IPS DF 6.9 (cell line): Measurements from ENCODE around the gene DNASE2.
"Not testable (repeated sequence)": the region's sequence is repeated elsewhere in the genome, so short reads cannot be mapped to it uniquely, and the experiment has no call there.

Source experiments
- DNase-seq: peaks from one replicate; pipeline ENCODE4 v3.0.0-alpha.2; 2013; ENCODE audit warnings: low read depth, low spot score
- H3K27ac ChIP-seq: one replicate; pipeline ENCODE4 v1.5.1; 2013; ENCODE audit warnings: low read length, control low read depth
- H3K27me3 ChIP-seq: 2 replicates; pipeline ENCODE4 v1.6.1; 2013; ENCODE audit warnings: mild to moderate bottlenecking, low read length; ENCODE audit not compliant: control insufficient read depth, insufficient read depth
- H3K36me3 ChIP-seq: 2 replicates; pipeline ENCODE4 v1.6.1; 2013; ENCODE audit warnings: low read length; ENCODE audit not compliant: control insufficient read depth, insufficient read depth
- H3K4me1 ChIP-seq: 2 replicates; pipeline ENCODE4 v1.6.1; 2013; ENCODE audit warnings: low read length; ENCODE audit not compliant: control insufficient read depth, insufficient read depth
- H3K4me3 ChIP-seq: 2 replicates; pipeline ENCODE4 v1.5.1; 2013; ENCODE audit warnings: mild to moderate bottlenecking, low read length
- H3K9me3 ChIP-seq: 2 replicates; pipeline ENCODE4 v1.6.1; 2013; ENCODE audit warnings: low read length, inconsistent platforms; ENCODE audit not compliant: control insufficient read depth, insufficient read depth
- WGBS: extraction: QIAGEN DNeasy Blood & Tissue Kit; methylation state at CpG from one replicate; pipeline ENCODE4 v1.1.7; 2013; ENCODE audit warnings: mixed read lengths, missing lambda C conversion rate; ENCODE audit not compliant: insufficient read length, insufficient coverage; 5-methylcytosine and 5-hydroxymethylcytosine counted together

DNASE2 gene

DNA sequence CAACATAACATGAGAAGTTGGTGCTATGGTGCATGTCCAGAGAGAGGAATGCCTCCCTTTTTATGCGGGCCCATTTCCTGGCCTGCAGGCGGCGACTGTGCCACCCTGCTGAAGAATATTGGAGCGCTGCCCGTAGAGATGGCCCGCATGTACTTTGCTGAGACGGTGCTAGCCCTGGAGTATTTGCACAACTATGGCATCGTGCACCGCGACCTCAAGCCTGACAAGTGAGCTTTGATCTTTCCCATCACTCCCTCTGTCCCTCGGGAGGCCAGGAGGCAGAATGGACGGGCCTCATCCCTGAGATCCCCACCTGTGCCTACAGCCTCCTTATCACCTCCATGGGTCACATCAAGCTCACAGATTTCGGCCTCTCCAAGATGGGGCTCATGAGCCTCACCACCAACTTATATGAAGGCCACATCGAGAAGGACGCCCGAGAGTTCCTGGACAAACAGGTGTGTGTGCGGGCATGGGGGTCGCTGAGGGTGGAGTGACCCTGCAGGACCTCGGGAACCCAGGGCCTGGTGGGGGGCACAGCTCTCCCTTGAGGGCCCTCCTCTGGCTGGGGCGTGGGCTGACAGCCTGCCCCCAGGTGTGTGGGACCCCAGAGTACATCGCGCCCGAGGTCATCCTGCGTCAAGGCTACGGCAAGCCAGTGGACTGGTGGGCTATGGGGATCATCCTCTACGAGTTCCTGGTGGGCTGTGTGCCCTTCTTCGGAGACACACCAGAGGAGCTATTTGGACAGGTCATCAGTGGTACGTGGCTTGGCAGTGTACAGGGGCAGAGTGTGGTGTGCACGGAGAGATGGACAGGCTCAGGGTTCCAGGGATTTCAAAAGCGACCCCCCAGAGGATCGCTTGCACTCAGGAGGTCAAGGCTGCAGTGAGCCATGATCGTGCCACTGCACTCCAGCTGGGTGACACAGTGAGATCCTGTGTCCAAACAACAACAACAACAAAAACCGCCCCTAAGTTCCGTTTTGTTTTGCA lies 16.2 kb downstream of the DNASE2 start:
- DNase-seq, result no peak
- no peaks in the 10 kb centered on the region for H3K9me3 ChIP-seq
- no peaks in the 10 kb centered on the region; the same call in 1 of the 2 replicates for H3K36me3 ChIP-seq
- no peak overlapping the region for H3K4me3 ChIP-seq
- no CpG with 5 or more reads among the region's 34 CpGs for WGBS
- no peak overlapping the region for H3K27ac ChIP-seq
- H3K4me1 ChIP-seq, result peaks cover 8% of the 10 kb centered on the region
- no peaks in the 10 kb centered on the region for H3K27me3 ChIP-seq

DNA sequence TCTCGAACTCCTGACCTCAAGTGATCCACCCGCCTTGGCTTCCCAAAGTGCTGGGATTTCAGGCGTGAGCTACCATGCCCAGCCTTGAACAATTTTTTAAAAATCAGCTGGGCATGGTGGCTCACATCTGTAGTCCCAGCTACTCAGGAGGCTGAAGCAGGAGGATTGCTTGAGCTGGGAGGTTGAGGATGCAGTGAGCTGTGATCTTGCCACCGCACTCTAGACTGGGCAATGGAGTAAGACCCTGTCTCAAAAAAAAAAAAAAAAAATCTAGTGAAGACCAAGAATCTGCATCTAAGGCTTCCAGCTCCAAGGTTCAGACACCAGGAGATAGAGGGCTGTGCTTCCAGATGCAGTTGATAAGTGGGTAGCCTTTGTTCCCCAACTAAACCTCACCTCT lies 17.1 kb downstream of the DNASE2 start:
- no CpG with 5 or more reads among the region's 4 CpGs for WGBS
- Histone ChIP-seq H3K4me3 (no peak overlapping the region), H3K36me3 (no peaks in the 10 kb centered on the region)

DNA sequence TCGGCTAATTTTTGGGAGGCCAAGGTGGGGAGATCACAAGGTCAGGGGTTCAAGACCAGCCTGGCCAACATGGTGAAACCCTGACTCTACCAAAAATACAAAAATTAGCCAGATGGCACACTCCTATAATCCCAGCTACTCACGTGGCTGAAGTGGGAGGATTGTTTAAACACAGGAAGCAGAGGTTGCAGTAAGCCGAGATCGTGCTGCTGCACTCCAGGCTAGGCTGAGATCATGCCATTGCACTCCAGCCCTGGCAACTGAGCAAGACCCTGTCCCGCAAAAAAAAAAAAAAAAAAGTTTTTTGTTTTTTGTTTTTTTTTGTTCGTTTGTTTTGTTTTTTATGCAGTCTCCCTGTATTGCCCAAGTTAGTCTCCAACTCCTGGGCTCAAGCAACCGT lies 21.7 kb downstream of the DNASE2 start:
- Histone ChIP-seq H3K27me3 (no peaks in the 10 kb centered on the region), H3K9me3 (no peaks in the 10 kb centered on the region), H3K4me1 (no peaks in the 10 kb centered on the region), H3K36me3 (peaks cover 5% of the 10 kb centered on the region), H3K27ac (no peak overlapping the region), H3K4me3 (no peak overlapping the region)
- WGBS, result no CpG with 5 or more reads among the region's 7 CpGs
- no peak for DNase-seq

More for the DNA sequence above, 17.1 kb downstream of the DNASE2 start:
- Histone ChIP-seq H3K27me3 (no peaks in the 10 kb centered on the region), H3K27ac (no peak overlapping the region), H3K4me1 (peaks cover 8% of the 10 kb centered on the region), H3K9me3 (no peaks in the 10 kb centered on the region)
- no peak for DNase-seq

DNA sequence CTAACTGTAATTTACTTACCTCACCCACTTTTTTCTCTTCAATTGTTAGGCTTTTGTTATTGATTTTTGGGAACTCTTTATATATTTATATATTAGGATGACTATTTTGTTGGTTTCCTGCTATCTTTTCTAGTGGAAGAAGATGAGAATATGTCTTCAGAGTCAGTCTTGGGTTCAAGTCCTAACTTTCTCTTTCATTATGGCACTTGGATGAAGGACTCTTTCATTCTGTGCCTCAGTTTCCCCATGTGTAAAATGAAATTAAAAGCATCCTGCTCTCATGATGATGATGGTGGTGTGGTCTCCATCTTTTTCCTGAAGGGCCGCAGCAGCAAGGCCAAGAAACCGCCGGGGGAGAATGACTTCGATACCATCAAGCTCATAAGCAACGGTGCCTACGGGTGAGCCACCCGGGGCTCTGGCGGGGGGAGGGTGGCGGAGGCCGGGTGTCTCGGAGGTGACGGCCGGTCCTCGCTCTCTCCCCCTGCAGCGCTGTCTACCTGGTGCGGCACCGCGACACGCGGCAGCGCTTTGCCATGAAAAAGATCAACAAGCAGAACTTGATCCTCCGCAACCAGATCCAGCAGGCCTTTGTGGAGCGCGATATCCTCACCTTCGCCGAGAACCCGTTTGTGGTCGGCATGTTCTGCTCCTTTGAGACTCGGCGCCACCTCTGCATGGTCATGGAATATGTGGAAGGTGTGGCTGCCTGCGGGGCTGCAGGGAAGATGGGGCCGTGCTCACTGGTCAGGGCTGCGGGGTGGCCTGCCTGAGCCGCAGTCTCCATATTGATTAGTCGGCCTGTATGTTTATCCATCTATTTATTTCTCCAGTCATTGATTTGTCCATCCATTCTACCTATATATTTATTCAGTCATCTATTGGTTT lies 23.0 kb downstream of the DNASE2 start:
- DNase-seq, result no peak
- Histone ChIP-seq H3K4me1 (no peaks in the 10 kb centered on the region), H3K9me3 (no peaks in the 10 kb centered on the region), H3K27me3 (no peaks in the 10 kb centered on the region), H3K36me3 (peaks cover 5% of the 10 kb centered on the region), H3K27ac (no peak overlapping the region), H3K4me3 (no peak overlapping the region)
- WGBS, result no CpG with 5 or more reads among the region's 35 CpGs

DNA sequence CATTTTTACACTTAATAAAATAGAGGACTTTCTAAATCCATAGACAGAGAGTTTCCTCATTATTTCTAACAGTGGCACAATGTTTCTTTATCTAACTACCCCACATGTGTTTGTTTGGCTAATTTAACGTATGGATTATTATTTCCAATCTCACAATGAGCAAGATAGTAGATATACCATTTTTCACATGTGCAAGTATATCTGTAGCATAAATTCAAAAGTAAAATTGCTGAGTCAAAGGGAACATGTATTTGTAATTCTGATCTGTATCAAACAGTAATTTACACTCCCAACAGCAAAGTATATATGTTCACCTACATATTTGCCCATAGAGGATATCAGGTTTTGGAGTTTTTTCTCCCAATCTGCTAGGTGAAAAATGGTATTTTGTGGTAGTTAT lies 24.6 kb downstream of the DNASE2 start:
- no peak for DNase-seq
- Histone ChIP-seq H3K27me3 (no peaks in the 10 kb centered on the region), H3K36me3 (peaks cover 9% of the 10 kb centered on the region), H3K4me1 (no peaks in the 10 kb centered on the region), H3K9me3 (no peaks in the 10 kb centered on the region), H3K27ac (no peak overlapping the region), H3K4me3 (no peak overlapping the region)
- no CpG with 5 or more reads among the region's 1 CpG for WGBS

DNA sequence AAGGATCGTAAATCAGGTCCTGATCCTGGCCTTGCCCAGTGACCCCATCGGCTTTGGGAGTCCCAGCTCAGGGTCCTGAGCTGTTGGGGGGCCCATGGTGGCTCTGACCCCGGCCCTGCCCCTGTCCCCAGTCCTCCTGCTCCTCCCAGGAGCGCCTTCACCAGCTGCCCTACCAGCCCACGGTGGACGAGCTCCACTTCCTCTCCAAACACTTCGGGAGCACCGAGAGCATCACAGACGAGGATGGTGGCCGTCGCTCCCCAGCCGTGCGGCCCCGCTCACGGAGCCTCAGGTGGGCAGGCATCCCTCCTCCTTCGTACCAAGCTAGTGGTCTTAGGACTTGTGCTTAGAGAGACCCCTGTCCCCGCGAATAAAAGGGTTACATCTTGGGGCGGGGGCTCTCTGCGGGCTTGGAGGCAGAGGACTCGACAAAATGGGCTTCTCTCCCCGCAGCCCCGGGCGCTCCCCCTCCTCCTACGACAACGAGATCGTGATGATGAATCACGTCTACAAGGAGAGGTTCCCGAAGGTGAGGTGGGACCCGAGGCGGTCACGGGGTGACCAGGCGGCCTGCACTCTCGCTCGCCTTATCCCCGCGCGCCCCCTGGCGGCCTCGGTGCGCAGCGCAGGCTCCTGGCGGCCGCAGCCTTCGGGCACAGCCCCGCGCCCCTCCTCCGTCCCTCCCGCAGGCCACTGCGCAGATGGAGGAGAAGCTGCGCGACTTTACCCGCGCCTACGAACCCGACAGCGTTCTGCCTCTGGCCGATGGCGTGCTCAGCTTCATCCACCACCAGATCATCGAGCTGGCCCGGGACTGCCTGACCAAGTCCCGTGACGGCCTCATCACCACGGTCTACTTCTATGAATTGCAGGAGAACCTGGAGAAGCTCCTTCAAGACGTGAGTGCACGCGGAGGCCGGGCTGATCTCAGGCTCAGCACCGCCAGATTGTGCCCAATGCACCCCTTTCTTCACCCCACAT lies 33.8 kb downstream of the DNASE2 start:
- no CpG with 5 or more reads among the region's 69 CpGs for WGBS
- DNase-seq, result no peak
- Histone ChIP-seq H3K36me3 (peaks cover 4% of the 10 kb centered on the region; the same call in 1 of the 2 replicates), H3K27ac (no peak overlapping the region), H3K4me3 (no peak overlapping the region), H3K4me1 (0 out of 2 replicates have a peak, but pooled peaks cover 2% of the 10 kb centered on the region), H3K27me3 (no peaks in the 10 kb centered on the region), H3K9me3 (no peaks in the 10 kb centered on the region)

DNA sequence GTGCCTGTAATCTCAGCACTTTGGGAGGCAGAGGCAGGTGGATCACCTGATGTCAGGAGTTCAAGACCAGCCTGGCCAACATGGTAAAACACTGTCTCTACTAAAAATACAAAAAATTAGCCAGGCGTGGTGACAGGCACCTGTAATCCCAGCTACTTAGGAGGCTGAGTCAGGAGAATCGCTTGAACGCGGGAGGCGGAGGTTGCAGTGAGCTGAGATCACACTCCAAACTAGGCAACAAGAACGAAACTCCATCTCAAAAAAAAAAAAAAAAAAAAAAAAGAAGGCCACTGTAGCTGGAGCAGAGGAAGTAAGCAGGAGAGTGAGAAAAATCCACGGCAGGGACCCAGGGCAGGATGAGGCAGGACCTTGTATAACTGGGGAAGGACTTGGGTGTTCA lies 34.6 kb downstream of the DNASE2 start:
- H3K4me1 ChIP-seq, DNase-seq, H3K27me3 ChIP-seq, H3K4me3 ChIP-seq, H3K27ac ChIP-seq, H3K9me3 ChIP-seq, H3K36me3 ChIP-seq: not testable (repeated sequence)
- no CpG with 5 or more reads among the region's 7 CpGs for WGBS

DNA sequence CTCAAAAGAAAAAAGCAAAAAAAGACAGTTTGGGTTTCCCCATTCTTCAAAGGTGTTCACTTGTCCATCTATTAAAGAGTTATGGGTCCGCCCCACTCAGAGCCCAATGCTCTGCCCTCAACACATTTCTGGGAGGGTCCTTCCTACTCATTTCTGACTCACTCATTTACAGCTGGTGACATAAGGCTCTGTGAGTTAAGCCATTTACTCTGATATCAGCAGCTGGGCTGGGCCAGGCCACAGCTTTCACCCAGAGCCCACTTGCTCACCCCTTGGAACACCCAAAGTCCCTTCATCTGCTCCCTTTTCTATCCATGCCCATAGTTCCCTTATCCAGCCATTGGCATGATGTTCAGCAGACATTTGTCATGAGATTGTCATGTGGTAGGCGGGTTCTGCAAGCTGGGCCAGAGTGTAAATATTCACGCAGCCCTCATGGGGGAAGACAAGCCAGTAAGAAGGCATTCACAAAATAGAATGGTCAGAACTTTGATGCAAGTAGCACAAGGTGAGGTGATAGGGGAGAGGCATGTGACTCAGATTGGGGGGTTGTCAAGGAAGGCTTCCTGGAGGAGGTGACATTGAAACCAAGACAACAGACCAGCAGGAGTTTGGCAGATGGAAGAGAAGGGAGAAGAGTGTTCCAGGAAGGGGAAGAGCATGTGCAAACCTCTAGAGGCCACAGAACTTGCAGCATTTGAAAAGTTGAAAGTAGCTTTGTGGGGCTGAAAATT lies 37.1 kb downstream of the DNASE2 start:
- no peak overlapping the region for H3K4me3 ChIP-seq
- peaks cover 2% of the 10 kb centered on the region; the same call in 1 of the 2 replicates for H3K4me1 ChIP-seq
- DNase-seq, result no peak
- no peaks in the 10 kb centered on the region for H3K36me3 ChIP-seq
- WGBS, result no CpG with 5 or more reads among the region's 3 CpGs
- H3K9me3 ChIP-seq, result no peaks in the 10 kb centered on the region
- H3K27me3 ChIP-seq, result no peaks in the 10 kb centered on the region
- no peak overlapping the region for H3K27ac ChIP-seq

DNA sequence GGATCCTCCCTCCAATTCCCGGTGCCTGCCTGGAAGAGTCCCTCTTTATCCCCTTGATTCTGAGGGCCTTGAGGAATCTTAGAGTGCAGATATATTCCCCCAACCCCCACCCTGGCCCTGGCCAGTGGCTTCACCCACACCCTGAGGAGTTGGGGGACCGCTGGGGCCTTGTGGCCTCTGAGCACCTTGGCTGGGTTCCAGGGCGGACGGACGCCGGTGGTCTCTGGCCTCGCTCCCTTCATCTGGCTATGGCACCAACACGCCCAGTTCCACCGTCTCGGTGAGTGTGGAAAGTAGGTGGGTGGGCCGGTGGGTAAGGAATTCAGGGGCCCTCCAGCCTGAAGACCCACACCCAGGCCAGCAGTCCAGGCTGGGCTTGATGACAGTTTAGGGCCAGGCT lies 37.9 kb downstream of the DNASE2 start:
- no peaks in the 10 kb centered on the region for H3K27me3 ChIP-seq
- no peak overlapping the region for H3K4me3 ChIP-seq
- DNase-seq, result no peak
- H3K9me3 ChIP-seq, result no peaks in the 10 kb centered on the region
- H3K4me1 ChIP-seq, result peaks cover 2% of the 10 kb centered on the region; the same call in 1 of the 2 replicates
- H3K36me3 ChIP-seq, result no peaks in the 10 kb centered on the region
- WGBS, result no CpG with 5 or more reads among the region's 11 CpGs
- H3K27ac ChIP-seq, result no peak overlapping the region
